Stimulated activated naive B cell treated with anti-CD40 and anti-IgM and Interleukin-4, amounts not matched to agents 10 μg/mL and 1 μg/mL and 100 μg/mL, for 72 hours (primary cell): ENCODE data around the gene GRID2.

Experiments
- ATAC-seq, 2 donors: fragments of 150-1000 bp; cut with Tn5 transposase; replicated peaks; 2 replicates each; pipeline ENCODE4 v1.10.0; 2021; ENCODE audit warnings: moderate library complexity in 1 of 2
- DNase-seq: peaks from one replicate; pipeline ENCODE4 v3.0.0; 2021
- H3K27ac Mint-ChIP-seq: one replicate; pipeline ENCODE4 v1.8.0; 2022; ENCODE audit warnings: mild to moderate bottlenecking, mixed read lengths
- H3K27me3 Mint-ChIP-seq, 2 donors: one replicate each; pipeline ENCODE4 v1.8.0; 2022; ENCODE audit warnings: mixed read lengths in 2 of 2
- H3K36me3 Mint-ChIP-seq, 2 donors: one replicate each; pipeline ENCODE4 v1.8.0; 2022; ENCODE audit warnings: mixed read lengths in 2 of 2, mild to moderate bottlenecking in 1 of 2
- H3K4me1 Mint-ChIP-seq, 2 donors: one replicate each; pipeline ENCODE4 v1.8.0; 2022; ENCODE audit warnings: mixed read lengths in 2 of 2, mild to moderate bottlenecking in 1 of 2
- H3K4me3 Mint-ChIP-seq, 2 donors: one replicate each; pipeline ENCODE4 v1.8.0; 2022; ENCODE audit warnings: mild to moderate bottlenecking in 2 of 2, mixed read lengths in 2 of 2, moderate library complexity in 1 of 2
- H3K9me3 Mint-ChIP-seq, 2 donors: one replicate each; pipeline ENCODE4 v1.8.0; 2022; ENCODE audit warnings: mixed read lengths in 2 of 2, mild to moderate bottlenecking in 1 of 2

GRID2 gene

DNA sequence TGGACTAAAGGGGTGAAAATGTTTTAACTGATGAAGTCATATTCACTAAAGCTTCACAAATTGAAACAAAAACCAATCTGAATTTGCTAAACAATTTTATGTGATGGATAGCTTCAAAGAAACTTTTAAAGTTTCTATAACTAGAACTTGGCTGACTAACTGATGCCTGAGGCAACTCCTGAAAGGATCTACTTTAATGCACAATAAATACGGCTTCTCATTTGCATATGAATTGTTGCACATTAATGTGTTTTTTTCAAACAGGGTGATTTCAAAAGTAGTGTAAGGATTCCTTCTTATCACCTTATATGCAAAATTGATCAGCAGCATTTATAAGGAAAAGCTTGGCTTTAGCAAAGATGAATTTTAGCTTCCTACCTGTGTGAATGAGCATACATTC is 1466.4 kb downstream of the GRID2 start:
- no peaks in the 10 kb centered on the region for H3K4me1 Mint-ChIP-seq
- no peaks in the 10 kb centered on the region for H3K9me3 Mint-ChIP-seq
- ATAC-seq (no peak), DNase-seq (no peak)
- no peak overlapping the region for H3K4me3 Mint-ChIP-seq
- H3K36me3 Mint-ChIP-seq: no peaks in the 10 kb centered on the region
- H3K27me3 Mint-ChIP-seq: peaks cover 0 to 9% of the 10 kb centered on the region in 2 donors
- H3K27ac Mint-ChIP-seq: no peak overlapping the region

DNA sequence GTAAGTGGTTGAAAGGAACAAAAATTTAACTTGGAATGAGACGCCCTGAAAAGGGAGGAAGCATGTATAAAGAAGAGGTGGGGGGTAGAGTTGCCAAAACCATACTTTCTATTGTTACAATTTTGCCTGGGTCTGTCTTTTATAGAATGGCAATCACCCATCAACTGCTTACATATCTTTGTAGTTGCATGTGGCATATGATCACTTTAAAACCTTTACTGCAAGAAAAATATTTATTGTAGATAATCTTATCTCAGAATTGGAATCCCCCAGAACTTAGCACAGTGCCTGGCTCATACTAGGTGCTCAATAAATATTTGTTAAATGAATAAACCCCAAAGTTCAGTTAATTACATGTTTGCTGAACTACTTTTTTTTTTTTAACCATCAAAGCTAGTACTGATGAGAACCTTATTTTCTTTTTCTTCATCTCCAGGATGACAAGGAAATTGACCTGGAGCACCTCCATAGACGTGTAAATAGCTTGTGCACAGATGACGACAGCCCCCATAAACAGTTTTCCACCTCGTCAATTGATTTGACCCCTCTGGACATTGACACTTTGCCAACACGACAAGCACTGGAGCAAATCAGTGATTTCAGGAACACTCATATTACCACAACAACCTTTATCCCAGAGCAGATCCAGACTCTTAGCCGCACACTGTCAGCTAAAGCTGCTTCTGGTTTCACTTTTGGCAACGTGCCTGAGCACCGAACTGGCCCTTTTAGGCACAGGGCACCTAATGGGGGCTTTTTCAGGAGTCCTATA is 1468.1 kb downstream of the GRID2 start:
- DNase-seq (no peak), ATAC-seq (no peak)
- H3K4me3 Mint-ChIP-seq: no peak overlapping the region
- H3K9me3 Mint-ChIP-seq: no peaks in the 10 kb centered on the region
- no peaks in the 10 kb centered on the region for H3K36me3 Mint-ChIP-seq
- peaks cover 0 to 5% of the 10 kb centered on the region in 2 donors for H3K27me3 Mint-ChIP-seq
- no peaks in the 10 kb centered on the region for H3K4me1 Mint-ChIP-seq
- H3K27ac Mint-ChIP-seq: no peak overlapping the region

DNA sequence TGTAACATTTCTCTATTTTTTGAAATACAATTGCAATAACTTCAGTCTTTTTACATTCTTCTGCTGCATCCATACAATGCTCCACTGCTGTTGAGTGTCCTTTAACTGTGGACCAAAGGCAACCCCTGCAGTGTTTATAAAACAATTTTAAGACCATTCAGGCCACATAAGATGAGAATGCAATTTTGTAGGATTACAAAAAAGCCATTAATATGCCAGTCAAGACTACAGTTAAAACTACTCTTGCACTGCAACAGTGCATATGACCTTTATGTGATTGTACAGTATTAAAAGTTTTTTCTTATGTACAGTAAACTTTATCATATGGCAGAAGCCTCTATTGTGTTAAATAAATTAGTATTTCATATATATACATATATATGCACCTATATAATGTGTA is 1469.1 kb downstream of the GRID2 start:
- no peak overlapping the region for H3K4me3 Mint-ChIP-seq
- ATAC-seq (no peak), DNase-seq (no peak)
- H3K9me3 Mint-ChIP-seq: no peaks in the 10 kb centered on the region
- no peaks in the 10 kb centered on the region for H3K4me1 Mint-ChIP-seq
- H3K36me3 Mint-ChIP-seq: no peaks in the 10 kb centered on the region
- H3K27ac Mint-ChIP-seq: no peak overlapping the region
- peaks cover 0 to 5% of the 10 kb centered on the region in 2 donors for H3K27me3 Mint-ChIP-seq

DNA sequence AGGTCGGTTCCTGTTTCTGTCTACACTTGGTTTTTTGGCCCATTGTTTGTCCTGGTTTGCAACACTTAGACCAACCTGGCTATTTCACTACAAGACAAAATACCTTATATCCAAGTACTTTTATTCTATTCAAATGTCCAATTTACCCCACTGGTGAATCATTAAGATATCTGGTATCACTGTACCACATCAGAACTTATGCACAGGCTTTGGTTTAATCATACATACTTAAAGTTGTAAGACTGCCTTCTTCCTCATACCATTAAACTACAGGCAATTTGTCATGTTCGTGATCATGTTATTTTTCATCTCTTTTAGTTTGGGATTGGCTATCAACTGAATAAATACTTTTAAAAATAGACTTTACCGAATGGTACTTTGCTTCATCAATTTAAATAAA is 1471.8 kb downstream of the GRID2 start:
- Mint-ChIP-seq H3K36me3 (no peaks in the 10 kb centered on the region), H3K27ac (no peak overlapping the region), H3K4me3 (no peak overlapping the region), H3K4me1 (no peaks in the 10 kb centered on the region), H3K27me3 (peaks cover 0 to 14% of the 10 kb centered on the region in 2 donors), H3K9me3 (no peaks in the 10 kb centered on the region)
- DNase-seq (no peak), ATAC-seq (no peak)

DNA sequence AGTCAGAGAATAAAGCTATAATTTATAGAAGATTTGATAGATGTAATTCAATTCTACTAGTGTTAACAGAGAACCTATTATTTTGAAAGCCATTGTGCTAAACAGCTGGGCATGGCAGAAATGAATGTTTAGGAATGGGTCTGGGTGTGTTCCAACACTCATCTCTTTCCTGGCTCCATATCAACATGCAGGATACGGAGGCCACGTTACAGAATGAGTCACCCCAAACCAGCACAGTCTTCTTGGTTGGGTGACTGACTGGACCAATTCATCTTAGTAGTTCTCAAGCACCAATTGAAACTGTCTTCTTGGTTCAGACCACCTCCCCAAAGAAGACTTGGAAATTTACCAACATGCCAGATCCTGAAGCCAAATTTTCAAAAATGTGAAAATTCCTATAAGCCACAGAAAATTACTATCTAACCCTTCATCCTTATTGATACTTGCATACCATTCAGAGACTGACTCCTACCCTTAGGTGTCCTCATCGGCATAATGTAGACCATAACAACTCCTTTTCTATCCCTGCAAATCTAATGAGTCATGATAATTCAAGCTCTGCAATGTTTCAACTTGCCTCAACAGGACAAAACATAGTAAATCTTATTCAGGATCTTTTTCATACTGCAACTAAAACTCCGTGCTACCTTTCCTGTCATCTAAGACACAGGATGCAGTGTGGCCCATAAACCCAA is 1472.8 kb downstream of the GRID2 start:
- Mint-ChIP-seq H3K36me3 (no peaks in the 10 kb centered on the region), H3K4me3 (no peak overlapping the region), H3K27ac (no peak overlapping the region), H3K9me3 (no peaks in the 10 kb centered on the region), H3K27me3 (peaks cover 0 to 14% of the 10 kb centered on the region in 2 donors), H3K4me1 (no peaks in the 10 kb centered on the region)
- ATAC-seq (no peak), DNase-seq (no peak)

DNA sequence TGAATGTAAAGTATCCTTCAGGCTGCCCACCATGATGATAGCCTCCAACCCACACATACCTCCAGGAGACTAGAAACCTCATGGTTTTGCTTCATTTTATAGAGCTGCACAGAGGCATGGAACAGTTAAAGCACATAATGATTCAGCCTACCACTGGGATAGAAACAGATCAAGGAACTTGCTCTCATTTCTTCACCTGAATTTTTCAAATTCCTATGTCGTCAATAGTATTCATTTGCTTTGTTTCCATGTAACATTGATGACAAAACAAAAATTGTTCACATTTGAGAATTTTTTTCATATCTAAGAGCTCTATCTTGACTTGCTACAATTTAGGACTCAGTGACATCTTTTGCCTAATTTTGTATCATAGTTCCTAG is 1473.3 kb downstream of the GRID2 start:
- no peak overlapping the region for H3K4me3 Mint-ChIP-seq
- no peak overlapping the region for H3K27ac Mint-ChIP-seq
- ATAC-seq (no peak), DNase-seq (no peak)
- H3K9me3 Mint-ChIP-seq: no peaks in the 10 kb centered on the region
- H3K4me1 Mint-ChIP-seq: no peaks in the 10 kb centered on the region
- H3K36me3 Mint-ChIP-seq: no peaks in the 10 kb centered on the region
- H3K27me3 Mint-ChIP-seq: peaks cover 0 to 14% of the 10 kb centered on the region in 2 donors

DNA sequence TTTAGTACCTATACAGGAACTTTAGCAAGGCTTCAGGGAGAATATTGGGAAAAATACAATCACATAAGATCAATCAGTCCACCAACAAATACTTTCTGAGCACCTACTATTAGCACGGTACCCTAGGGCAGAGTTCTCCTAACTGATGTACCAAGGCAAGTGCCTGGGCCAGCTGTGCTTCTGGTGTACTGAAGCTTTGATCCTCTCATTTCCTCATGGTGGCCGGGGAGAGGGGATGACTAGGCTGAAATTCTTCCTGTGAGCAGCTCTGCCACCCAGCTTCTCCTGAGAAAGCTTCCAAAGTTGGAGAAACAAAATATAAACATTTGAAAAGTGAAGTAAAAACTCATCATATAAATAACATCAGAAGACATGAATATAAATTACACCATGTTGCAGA is 1475.5 kb downstream of the GRID2 start:
- no peak overlapping the region for H3K27ac Mint-ChIP-seq
- DNase-seq: no peak
- H3K27me3 Mint-ChIP-seq: peaks cover 0 to 14% of the 10 kb centered on the region in 2 donors
- no peaks in the 10 kb centered on the region for H3K36me3 Mint-ChIP-seq
- no peak for ATAC-seq
- H3K4me3 Mint-ChIP-seq: no peak overlapping the region
- no peaks in the 10 kb centered on the region for H3K9me3 Mint-ChIP-seq
- no peaks in the 10 kb centered on the region for H3K4me1 Mint-ChIP-seq

DNA sequence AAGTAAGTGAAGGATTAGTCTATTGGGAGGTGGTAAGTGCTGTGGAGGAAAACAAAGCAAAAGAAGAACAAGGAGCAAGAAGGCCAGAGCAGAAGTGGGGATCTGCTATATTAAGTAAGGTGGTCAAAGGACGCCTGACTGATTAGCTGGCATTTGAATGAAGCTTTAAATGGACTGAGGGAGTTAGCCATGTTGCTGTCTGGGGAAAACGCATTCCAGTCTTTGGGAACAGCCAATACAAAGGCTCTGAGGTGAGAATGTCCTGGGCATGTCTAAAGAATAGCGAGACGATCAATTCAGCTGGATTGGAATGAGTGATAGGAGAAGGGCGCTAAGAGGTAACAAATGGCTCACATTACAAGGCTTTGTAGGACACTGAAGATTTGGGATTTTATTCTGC is 1476.3 kb downstream of the GRID2 start:
- Mint-ChIP-seq H3K36me3 (no peaks in the 10 kb centered on the region), H3K4me3 (no peak overlapping the region), H3K27me3 (peaks cover 0 to 14% of the 10 kb centered on the region in 2 donors), H3K4me1 (no peaks in the 10 kb centered on the region), H3K9me3 (no peaks in the 10 kb centered on the region), H3K27ac (no peak overlapping the region)
- ATAC-seq: no peak
- DNase-seq: no peak

DNA sequence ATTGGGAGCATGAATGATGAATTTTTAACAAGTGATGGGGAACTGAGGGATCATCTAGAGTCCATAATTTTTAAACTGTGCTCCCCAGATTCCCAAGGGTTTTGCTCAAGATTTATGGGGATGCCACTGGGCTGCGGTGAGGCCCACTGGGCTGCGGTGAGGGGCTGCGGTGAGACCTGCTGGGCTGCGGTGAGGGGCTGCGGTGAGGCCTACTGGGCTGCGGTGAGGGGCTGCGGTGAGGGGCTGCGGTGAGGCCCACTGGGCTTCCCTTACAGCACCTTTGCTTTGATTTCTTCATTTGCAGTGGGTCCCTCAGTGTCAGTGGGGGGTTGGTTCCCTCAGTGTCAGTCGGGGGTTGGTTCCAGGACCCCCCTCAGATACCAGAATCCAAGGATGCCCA is 1477.4 kb downstream of the GRID2 start:
- no peak for ATAC-seq
- no peak overlapping the region for H3K4me3 Mint-ChIP-seq
- H3K9me3 Mint-ChIP-seq: no peaks in the 10 kb centered on the region
- H3K27me3 Mint-ChIP-seq: peaks cover 0 to 9% of the 10 kb centered on the region in 2 donors
- no peaks in the 10 kb centered on the region for H3K4me1 Mint-ChIP-seq
- no peak for DNase-seq
- H3K27ac Mint-ChIP-seq: no peak overlapping the region
- no peaks in the 10 kb centered on the region for H3K36me3 Mint-ChIP-seq

DNA sequence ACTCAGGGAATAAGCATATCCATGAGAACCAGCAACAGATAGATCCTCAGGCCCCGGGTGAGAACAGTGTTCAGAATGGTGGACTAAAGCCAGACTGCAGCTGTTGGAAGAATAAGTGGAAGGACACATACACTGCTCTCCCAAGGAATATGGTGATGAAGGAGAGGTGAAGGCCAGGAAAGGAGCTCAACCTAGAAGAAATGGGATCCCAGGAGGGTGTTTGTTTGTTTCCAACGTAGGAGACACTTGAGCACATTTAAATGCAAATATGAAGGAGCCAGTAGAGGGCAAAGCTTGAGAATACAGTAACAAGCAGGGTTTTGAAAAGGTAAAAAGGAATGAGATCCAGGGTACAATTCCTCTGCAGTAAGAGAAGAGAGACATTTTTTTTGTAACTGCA is 1482.4 kb downstream of the GRID2 start:
- Mint-ChIP-seq H3K36me3 (no peaks in the 10 kb centered on the region), H3K27ac (no peak overlapping the region), H3K4me3 (no peak overlapping the region), H3K9me3 (no peaks in the 10 kb centered on the region), H3K27me3 (no peaks in the 10 kb centered on the region), H3K4me1 (no peaks in the 10 kb centered on the region)
- ATAC-seq (no peak), DNase-seq (no peak)

DNA sequence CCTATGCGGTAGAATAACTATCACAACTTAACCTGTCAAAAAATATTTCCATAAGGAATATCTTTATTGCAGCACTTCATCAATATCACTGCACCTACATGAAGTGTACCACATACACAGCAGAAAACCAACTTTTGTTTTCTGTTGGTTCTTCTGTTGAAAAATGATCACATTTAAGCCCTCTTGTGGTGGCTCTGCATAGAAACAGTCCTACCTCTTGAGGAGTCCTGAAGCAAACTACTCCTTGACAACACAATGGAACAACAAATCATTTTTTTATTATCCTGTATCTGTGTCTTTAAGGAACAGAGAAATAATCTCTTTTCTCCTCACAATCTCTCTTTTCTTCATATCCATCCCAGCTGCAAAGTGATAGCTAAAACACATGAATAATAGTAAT is 1484.9 kb downstream of the GRID2 start:
- no peak overlapping the region for H3K27ac Mint-ChIP-seq
- H3K36me3 Mint-ChIP-seq: no peaks in the 10 kb centered on the region
- H3K9me3 Mint-ChIP-seq: no peaks in the 10 kb centered on the region
- no peak overlapping the region for H3K4me3 Mint-ChIP-seq
- H3K27me3 Mint-ChIP-seq: peaks cover 0 to 5% of the 10 kb centered on the region in 2 donors
- ATAC-seq (no peak), DNase-seq (no peak)
- no peaks in the 10 kb centered on the region for H3K4me1 Mint-ChIP-seq

DNA sequence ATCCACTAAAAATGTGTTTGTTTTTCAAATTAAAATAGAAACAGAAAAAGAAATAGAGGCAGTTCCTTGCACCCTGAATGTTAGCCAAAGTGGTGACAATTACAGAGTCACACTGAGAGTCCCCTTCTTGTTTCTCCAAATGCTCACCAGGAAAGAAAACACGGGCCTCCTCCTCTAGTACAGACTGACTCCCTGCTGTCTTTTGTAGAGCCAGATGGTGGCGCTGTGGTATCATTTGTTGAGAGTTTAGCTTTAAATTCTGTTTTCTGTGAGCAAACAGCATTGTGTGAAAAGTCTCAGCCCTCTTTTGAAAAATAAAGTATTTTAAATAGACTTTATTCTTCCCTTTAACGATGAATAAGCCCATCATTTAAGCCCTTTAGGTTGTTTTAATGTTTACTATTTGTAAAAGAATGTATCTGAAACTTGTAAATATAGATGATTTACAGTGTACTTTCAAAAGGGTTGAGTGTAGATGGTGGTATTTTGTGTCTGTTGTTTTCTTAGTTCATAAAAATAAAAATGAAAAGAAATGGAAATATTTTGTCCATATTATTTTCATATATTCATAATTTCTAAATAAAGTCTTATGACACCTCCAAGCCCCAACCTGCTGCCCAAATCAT is 1487.9 kb downstream of the GRID2 start:
- no peak overlapping the region for H3K4me3 Mint-ChIP-seq
- no peaks in the 10 kb centered on the region for H3K9me3 Mint-ChIP-seq
- H3K27ac Mint-ChIP-seq: no peak overlapping the region
- no peaks in the 10 kb centered on the region for H3K36me3 Mint-ChIP-seq
- peak; percentile 54 to 66 for ATAC-seq
- H3K4me1 Mint-ChIP-seq: no peaks in the 10 kb centered on the region
- no peak for DNase-seq
- peaks cover 0 to 5% of the 10 kb centered on the region in 2 donors for H3K27me3 Mint-ChIP-seq

DNA sequence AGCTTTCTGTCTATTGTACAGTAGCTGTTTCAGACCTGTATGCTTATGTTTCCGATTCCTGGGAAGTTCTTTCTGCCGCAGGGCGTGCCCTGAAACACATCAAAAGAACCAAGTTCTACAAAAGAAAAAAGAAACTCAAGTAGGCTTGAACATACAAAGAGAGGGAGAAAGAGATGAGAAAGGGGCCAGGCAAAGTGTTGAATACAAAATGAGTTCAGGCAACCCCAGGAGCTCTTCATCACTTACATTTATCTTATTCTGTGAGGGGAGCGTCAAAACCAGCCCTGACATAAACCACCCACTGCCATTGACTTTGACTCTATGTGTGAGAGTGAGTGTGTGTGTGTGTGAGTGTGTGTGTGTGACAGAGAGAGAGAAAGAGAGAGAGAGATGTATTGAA is 1498.3 kb downstream of the GRID2 start:
- Mint-ChIP-seq H3K4me1 (no peaks in the 10 kb centered on the region), H3K9me3 (no peaks in the 10 kb centered on the region), H3K27me3 (no peaks in the 10 kb centered on the region), H3K36me3 (no peaks in the 10 kb centered on the region), H3K4me3 (no peak overlapping the region), H3K27ac (no peak overlapping the region)
- no peak for DNase-seq
- no peak for ATAC-seq

DNA sequence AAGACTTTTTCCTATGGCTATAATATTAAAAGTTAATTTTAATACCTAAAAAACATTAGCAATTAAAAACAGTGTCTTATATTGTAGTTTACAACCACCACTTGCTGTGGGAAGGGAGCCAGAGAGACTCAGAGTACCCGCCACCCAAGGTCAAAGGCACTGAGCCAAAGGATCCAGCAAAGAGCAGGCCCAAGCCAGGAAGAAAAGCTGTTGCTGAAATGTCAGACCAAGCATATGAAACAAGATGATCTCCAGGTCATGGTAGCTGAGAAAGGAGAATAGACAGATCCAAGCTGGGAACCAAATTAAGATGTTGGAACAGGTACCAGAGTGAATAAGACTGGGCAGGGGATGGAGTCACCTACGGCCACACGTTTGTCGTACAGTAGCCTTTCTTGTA is 1506.0 kb downstream of the GRID2 start:
- no peak for DNase-seq
- no peaks in the 10 kb centered on the region for H3K27me3 Mint-ChIP-seq
- no peak for ATAC-seq
- H3K9me3 Mint-ChIP-seq: peaks cover 0 to 2% of the 10 kb centered on the region in 2 donors
- H3K36me3 Mint-ChIP-seq: no peaks in the 10 kb centered on the region
- no peak overlapping the region for H3K27ac Mint-ChIP-seq
- no peaks in the 10 kb centered on the region for H3K4me1 Mint-ChIP-seq
- no peak overlapping the region for H3K4me3 Mint-ChIP-seq
